NAMALWA (cell line): ENCODE data around the gene BTRC.
"Not testable (repeated sequence)": the region's sequence is repeated elsewhere in the genome, so short reads cannot be mapped to it uniquely, and the experiment has no call there.

ENCODE experiments used
- DNase-seq: peaks from one replicate; pipeline ENCODE4 v3.0.0-alpha.2; 2015; ENCODE audit warnings: low spot score

The BTRC gene

GRCh38 chr10:101351017-101351416 is 2.9 kb upstream of the BTRC start:
- DNase-seq: no peak

- no peak for DNase-seq
Measured at GRCh38 chr10:101351477-101351876, 2.5 kb upstream of the BTRC start.

- not testable (repeated sequence) for DNase-seq
Measured at GRCh38 chr10:101352857-101353256, 1.1 kb upstream of the BTRC start.

- peak; percentile 49 for DNase-seq
Measured at GRCh38 chr10:101354328-101355071, 535 bp downstream of the BTRC start.

GRCh38 chr10:101355072-101355706 is 1.2 kb downstream of the BTRC start:
- no peak for DNase-seq

GRCh38 chr10:101356132-101356531 is 2.2 kb downstream of the BTRC start:
- no peak for DNase-seq

- no peak for DNase-seq
Measured at GRCh38 chr10:101357958-101358357, 4.0 kb downstream of the BTRC start.

- DNase-seq: no peak
Measured at GRCh38 chr10:101358706-101359300, 4.8 kb downstream of the BTRC start.

- not testable (repeated sequence) for DNase-seq
Measured at GRCh38 chr10:101360090-101360489, 6.1 kb downstream of the BTRC start.

GRCh38 chr10:101360841-101361240 is 6.9 kb downstream of the BTRC start:
- not testable (repeated sequence) for DNase-seq

GRCh38 chr10:101363850-101364400 is 10.0 kb downstream of the BTRC start:
- no peak for DNase-seq

GRCh38 chr10:101364721-101365120 is 10.8 kb downstream of the BTRC start:
- DNase-seq: no peak

GRCh38 chr10:101367569-101368453 is 13.8 kb downstream of the BTRC start:
- DNase-seq: no peak

- DNase-seq: no peak
Measured at GRCh38 chr10:101373063-101373462, 19.1 kb downstream of the BTRC start.

GRCh38 chr10:101373993-101374392 is 20.0 kb downstream of the BTRC start:
- not testable (repeated sequence) for DNase-seq

GRCh38 chr10:101375076-101375475 is 21.1 kb downstream of the BTRC start:
- DNase-seq: no peak

GRCh38 chr10:101379663-101380352 is 25.8 kb downstream of the BTRC start:
- DNase-seq: no peak

- no peak for DNase-seq
Measured at GRCh38 chr10:101380353-101381017, 26.5 kb downstream of the BTRC start.

GRCh38 chr10:101385866-101386658 is 32.1 kb downstream of the BTRC start:
- DNase-seq: no peak
